BLaER1 (cell line): ENCODE measurements around the gene CDC42SE2.
"Not testable (repeated sequence)": the region's sequence is repeated elsewhere in the genome, so short reads cannot be mapped to it uniquely, and the experiment has no call there.

Source experiments
- H3K27ac ChIP-seq: shearing (Covaris generic); formaldehyde crosslinking; 2 replicates; pipeline ENCODE4 v1.8.1; 2022
- H3K27me3 ChIP-seq: shearing (Covaris generic); formaldehyde crosslinking; 2 replicates; pipeline ENCODE4 v1.8.1; 2022
- H3K36me3 ChIP-seq: shearing (Covaris generic); formaldehyde crosslinking; 2 replicates; pipeline ENCODE4 v1.8.1; 2022
- H3K4me1 ChIP-seq: shearing (Covaris generic); formaldehyde crosslinking; 2 replicates; pipeline ENCODE4 v1.8.1; 2022
- H3K4me2 ChIP-seq: shearing (Covaris generic); formaldehyde crosslinking; 2 replicates; pipeline ENCODE4 v1.8.1; 2022
- H3K4me3 ChIP-seq: shearing (Covaris generic); formaldehyde crosslinking; 2 replicates; pipeline ENCODE4 v1.8.1; 2022
- H3K9ac ChIP-seq: shearing (Covaris generic); formaldehyde crosslinking; 2 replicates; pipeline ENCODE4 v1.8.1; 2022
- H3K9me3 ChIP-seq: shearing (Covaris generic); formaldehyde crosslinking; 2 replicates; pipeline ENCODE4 v1.8.1; 2022
- H4K20me1 ChIP-seq: shearing (Covaris generic); formaldehyde crosslinking; 2 replicates; pipeline ENCODE4 v1.8.1; 2022
- Cebpa-rat ChIP-seq: shearing (Covaris generic); IDR thresholded peaks from 2 replicates; pipeline ENCODE4 v1.8.1; 2022

CDC42SE2 gene

DNA sequence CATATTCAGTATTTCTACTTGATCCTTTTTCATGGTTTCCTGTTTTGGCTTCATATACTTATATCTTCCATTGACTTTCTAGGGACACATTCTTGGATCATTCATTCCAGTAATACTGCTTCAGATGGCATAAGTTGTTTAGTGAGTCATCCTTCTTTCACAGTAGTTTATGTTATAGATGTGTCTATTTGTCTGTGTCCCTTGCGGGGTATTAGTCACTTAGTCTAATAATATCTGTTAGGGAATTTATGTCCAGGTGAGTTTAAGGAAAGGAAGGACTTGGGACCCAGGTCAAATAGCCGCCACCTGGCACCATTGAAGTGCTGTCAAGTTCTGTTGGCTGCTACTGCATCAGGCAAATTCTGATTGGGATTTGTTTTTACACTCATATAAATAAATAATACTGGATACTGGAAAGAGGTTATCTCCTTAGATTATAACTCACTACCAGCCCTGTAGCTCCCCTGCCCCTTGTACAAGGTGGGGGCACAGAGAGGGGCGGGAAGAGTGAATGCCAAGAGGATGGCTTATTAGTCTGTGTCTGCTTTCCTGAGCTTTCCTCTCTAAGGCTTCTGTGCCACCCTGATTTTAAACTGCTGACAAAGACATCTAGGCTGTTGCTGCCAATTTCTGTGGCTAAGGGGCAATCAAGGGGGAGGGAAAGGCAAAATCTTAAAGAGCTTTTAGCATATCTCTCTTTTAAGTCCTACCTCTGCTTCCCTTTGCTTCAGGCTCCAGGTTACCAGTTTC is 64.9 kb downstream of the CDC42SE2 start:
- Histone ChIP-seq H3K9ac (no peak overlapping the region), H3K27ac (no peak overlapping the region), H3K4me2 (no peak overlapping the region), H3K36me3 (peaks cover 52% of the 10 kb centered on the region), H3K9me3 (peaks cover 44% of the 10 kb centered on the region), H4K20me1 (peaks cover 39% of the 10 kb centered on the region; the same call in 1 of the 2 replicates), H3K4me3 (no peak overlapping the region), H3K4me1 (no peaks in the 10 kb centered on the region), H3K27me3 (no peaks in the 10 kb centered on the region)
- TF ChIP-seq Cebpa-rat = no peak

DNA sequence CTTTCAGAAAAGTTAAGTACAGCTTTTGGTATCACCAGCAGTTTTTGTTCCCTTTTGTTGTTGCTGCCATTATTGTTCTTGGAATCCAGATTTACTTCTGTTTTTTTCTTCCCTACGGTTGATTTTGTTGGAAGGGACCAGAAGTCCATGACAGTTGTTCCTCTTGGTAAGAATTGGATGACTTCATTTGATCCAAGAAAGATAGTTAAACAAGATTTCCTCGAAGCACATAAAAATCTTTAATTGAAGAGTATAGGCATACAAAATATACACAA is 65.4 kb downstream of the CDC42SE2 start:
- H3K9me3 ChIP-seq = peaks cover 46% of the 10 kb centered on the region
- no peak overlapping the region for H3K4me3 ChIP-seq
- H4K20me1 ChIP-seq = peaks cover 39% of the 10 kb centered on the region; the same call in 1 of the 2 replicates
- peaks cover 50% of the 10 kb centered on the region for H3K36me3 ChIP-seq
- H3K4me1 ChIP-seq = no peaks in the 10 kb centered on the region
- H3K27ac ChIP-seq = no peak overlapping the region
- no peak overlapping the region for H3K4me2 ChIP-seq
- no peak for TF ChIP-seq Cebpa-rat
- no peaks in the 10 kb centered on the region for H3K27me3 ChIP-seq
- H3K9ac ChIP-seq = no peak overlapping the region

DNA sequence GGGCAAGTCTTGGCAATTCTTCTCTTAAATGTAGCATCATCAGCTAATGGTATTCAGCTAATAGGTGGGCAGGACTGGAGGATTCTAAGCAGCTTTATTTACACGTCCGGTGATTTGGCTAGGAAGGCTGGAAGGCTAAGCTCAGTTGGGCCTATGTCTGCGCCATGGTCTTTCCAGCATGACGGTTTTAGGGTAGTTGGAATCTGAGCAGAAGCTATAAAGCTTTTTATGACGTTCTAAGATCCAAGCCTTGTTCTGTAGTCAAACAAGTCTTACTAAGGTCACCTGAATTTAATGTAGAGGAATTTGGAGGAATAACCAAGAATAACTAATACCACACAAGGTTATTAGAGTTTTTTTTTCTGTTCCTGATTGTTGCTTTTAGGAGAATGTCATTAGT is 66.2 kb downstream of the CDC42SE2 start:
- H3K9ac ChIP-seq = no peak overlapping the region
- no peak overlapping the region for H3K27ac ChIP-seq
- peaks cover 39% of the 10 kb centered on the region; the same call in 1 of the 2 replicates for H4K20me1 ChIP-seq
- no peaks in the 10 kb centered on the region for H3K27me3 ChIP-seq
- TF ChIP-seq Cebpa-rat = no peak
- no peak overlapping the region for H3K4me3 ChIP-seq
- H3K36me3 ChIP-seq = peaks cover 44% of the 10 kb centered on the region
- peaks cover 45% of the 10 kb centered on the region for H3K9me3 ChIP-seq
- H3K4me2 ChIP-seq = no peak overlapping the region
- H3K4me1 ChIP-seq = no peaks in the 10 kb centered on the region

DNA sequence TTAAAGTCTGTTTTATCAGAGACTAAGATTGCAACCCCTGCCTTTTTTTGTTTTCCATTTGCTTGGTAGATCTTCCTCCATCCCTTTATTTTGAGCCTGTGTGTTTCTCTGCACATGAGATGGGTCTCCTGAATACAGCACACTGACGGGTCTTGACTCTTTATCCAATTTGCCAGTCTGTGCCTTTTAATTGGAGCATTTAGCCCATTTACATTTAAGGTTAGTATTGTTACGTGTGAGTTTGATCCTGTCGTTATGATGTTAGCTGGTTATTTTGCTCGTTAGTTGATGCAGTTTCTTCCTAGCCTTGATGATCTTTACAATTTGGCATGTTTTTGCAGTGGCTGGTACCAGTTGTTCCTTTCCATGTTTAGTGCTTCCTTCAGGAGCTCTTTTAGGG is 71.9 kb downstream of the CDC42SE2 start:
- H3K9ac ChIP-seq, H3K4me1 ChIP-seq, H3K27ac ChIP-seq, H4K20me1 ChIP-seq, H3K27me3 ChIP-seq, H3K4me3 ChIP-seq, H3K4me2 ChIP-seq: not testable (repeated sequence)
- H3K9me3 ChIP-seq = peaks cover 60% of the 10 kb centered on the region
- peaks cover 39% of the 10 kb centered on the region for H3K36me3 ChIP-seq

DNA sequence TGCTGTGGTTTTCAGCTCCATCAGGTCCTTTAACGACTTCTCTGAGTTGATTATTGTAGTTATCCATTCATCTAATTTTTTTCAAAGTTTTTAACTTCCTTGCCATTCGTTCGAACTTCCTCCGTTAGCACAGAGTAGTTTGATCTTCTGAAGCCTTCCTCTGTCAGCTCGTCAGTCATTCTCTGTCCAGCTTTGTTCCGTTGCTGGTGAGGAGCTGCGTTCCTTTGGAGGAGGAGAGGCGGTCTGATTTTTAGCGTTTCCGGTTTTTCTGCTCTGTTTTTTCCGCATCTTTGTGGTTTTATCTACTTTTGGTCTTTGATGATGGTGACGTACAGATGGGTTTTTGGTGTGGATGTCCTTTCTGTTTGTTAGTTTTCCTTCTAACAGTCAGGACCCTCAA is 72.9 kb downstream of the CDC42SE2 start:
- H3K9me3 ChIP-seq = peaks cover 67% of the 10 kb centered on the region
- not testable (repeated sequence) for H3K9ac ChIP-seq, H3K4me1 ChIP-seq, H4K20me1 ChIP-seq, H3K27me3 ChIP-seq
- H3K36me3 ChIP-seq = peaks cover 44% of the 10 kb centered on the region
- peak overlapping the region; percentile 73; the same call in 1 of the 2 replicates for H3K27ac ChIP-seq
- peak overlapping the region; percentile 54 for H3K4me2 ChIP-seq
- peak overlapping the region; percentile 52 for H3K4me3 ChIP-seq

DNA sequence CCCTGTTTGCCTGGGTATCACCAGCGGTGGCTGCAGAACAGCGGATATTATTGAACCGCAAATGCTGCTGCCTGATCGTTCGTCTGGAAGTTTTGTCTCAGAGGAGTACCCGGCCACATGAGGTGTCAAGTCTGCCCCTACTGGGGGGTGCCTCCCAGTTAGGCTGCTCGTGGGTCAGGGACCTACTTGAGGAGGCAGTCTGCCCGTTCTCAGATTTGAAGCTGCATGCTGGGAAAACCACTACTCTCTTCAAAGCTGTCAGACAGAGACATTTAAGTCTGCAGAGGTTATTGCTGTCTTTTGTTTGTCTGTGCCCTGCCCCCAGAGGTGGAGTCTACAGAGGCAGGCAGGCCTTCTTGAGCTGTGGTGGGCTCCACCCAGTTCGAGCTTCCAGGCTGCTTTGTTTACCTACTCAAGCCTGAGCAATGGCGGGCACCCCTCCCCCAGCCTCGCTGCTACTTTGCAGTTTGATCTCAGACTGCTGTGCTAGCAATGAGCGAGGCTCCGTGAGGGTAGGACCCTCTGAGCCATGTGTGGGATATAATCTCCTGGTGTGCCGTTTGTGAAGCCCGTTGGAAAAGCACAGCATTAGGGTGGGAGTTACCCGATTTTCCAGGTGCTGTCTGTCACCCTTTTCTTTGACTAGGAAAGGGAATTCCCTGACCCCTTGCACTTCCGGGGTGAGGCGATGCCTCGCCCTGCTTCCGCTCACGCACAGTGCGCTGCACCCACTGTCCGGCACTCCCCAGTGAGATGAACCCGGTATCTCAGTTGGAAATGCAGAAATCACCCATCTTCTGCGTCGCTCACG is 73.6 kb downstream of the CDC42SE2 start:
- peaks cover 71% of the 10 kb centered on the region for H3K9me3 ChIP-seq
- peaks cover 51% of the 10 kb centered on the region for H3K36me3 ChIP-seq
- not testable (repeated sequence) for H3K27me3 ChIP-seq, H4K20me1 ChIP-seq, H3K9ac ChIP-seq, H3K4me1 ChIP-seq
- H3K27ac ChIP-seq = peak overlapping the region; percentile 73; the same call in 1 of the 2 replicates
- peak overlapping the region; percentile 52 for H3K4me3 ChIP-seq
- peak overlapping the region; percentile 54 for H3K4me2 ChIP-seq

DNA sequence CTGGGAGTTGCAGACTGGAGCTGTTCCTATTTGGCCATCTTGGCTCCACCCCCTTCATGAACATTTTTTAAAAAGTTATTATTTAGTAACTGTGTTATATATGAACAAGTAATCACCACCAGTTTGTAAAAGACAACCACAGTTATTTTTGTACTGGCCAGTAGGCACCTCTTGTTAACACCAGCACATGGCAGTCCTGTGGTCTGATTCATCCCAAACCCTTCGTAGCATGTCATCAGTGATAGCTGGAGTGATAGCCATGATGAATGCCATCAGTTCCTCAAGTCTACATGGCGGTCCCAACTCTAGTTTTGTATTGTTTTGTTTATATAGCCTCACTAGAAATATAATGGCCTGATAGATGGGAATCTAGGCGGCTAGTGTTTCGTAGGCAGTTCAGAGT is 74.2 kb downstream of the CDC42SE2 start:
- Histone ChIP-seq H3K4me3 (peak overlapping the region; percentile 52; the same call in 1 of the 2 replicates), H4K20me1 (no peaks in the 10 kb centered on the region), H3K27ac (peak overlapping the region; percentile 73; the same call in 1 of the 2 replicates), H3K36me3 (peaks cover 57% of the 10 kb centered on the region), H3K9ac (no peak overlapping the region), H3K4me1 (peaks cover 8% of the 10 kb centered on the region), H3K9me3 (peaks cover 73% of the 10 kb centered on the region), H3K27me3 (no peaks in the 10 kb centered on the region), H3K4me2 (peak overlapping the region; percentile 54)
- TF ChIP-seq Cebpa-rat = no peak

DNA sequence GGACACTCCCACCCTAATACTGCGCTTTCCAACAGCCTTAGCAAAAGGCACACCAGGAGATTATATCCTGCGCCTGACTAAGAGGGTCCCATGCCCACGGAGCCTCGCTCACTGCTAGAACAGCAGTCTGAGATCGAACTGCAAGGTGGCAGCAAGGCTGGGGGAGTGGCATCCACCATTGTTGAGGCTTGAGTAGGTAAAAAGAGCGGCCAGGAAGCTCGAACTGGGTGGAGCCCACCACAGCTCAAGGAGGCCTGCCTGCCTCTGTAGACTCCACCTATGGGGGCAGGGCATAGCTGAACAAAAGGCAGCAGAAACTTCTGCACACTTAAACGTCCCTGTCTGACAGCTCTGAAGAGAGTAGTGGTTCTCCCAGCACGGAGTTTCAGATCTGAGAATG is 80.4 kb downstream of the CDC42SE2 start:
- peaks cover 59% of the 10 kb centered on the region for H3K36me3 ChIP-seq
- not testable (repeated sequence) for H3K9ac ChIP-seq, H3K4me1 ChIP-seq

DNA sequence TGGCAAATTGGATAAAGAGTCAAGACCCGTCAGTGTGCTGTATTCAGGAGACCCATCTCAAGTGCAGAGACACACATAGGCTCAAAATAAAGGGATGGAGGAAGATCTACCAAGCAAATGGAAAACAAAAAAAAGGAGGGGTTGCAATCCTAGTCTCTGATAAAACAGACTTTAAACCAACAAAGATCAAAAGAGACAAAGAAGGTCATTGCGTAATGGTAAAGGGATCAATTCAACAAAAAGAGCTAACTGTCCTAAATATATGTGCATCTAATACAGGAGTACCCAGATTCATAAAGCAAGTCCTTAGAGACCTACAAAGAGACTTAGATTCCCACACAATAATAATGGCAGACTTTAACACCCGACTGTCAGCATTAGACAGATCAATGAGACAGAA is 82.4 kb downstream of the CDC42SE2 start:
- H3K4me3 ChIP-seq, H4K20me1 ChIP-seq, H3K4me2 ChIP-seq, H3K27me3 ChIP-seq, H3K4me1 ChIP-seq, H3K9ac ChIP-seq, H3K27ac ChIP-seq: not testable (repeated sequence)
- H3K36me3 ChIP-seq = peaks cover 47% of the 10 kb centered on the region
- peaks cover 51% of the 10 kb centered on the region for H3K9me3 ChIP-seq

More for the DNA sequence above, 80.4 kb downstream of the CDC42SE2 start:
- H3K4me3 ChIP-seq, H3K4me2 ChIP-seq, H4K20me1 ChIP-seq, H3K27ac ChIP-seq, H3K27me3 ChIP-seq: not testable (repeated sequence)
- H3K9me3 ChIP-seq = peaks cover 70% of the 10 kb centered on the region

DNA sequence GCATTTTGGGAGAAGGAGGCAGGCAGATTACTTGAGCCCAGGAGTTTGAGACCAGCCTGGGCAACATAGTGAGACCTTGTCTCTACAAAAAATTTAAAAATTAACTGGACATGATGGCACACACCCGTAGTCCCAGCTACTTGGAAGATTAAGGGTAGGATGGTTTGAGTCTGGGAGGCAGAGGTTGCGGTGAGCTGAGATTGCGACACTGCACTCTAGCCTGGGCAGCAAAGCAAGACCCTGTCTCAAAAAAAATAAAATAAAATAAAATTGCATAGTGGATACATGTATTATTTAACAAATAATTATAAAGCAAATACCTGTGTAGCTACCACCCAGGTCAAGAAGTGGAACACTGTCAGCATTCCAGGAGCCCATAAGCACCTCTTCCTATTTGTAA is 90.1 kb downstream of the CDC42SE2 start:
- Histone ChIP-seq H3K9me3 (no peaks in the 10 kb centered on the region), H3K4me3 (no peak overlapping the region), H3K27ac (no peak overlapping the region), H3K9ac (no peak overlapping the region), H3K27me3 (no peaks in the 10 kb centered on the region), H3K4me2 (no peak overlapping the region), H3K4me1 (0 out of 2 replicates have a peak, but pooled peaks cover 6% of the 10 kb centered on the region), H4K20me1 (peaks cover 63% of the 10 kb centered on the region), H3K36me3 (peaks cover 28% of the 10 kb centered on the region)
- 0 out of 2 replicates have a peak, but pooled peaks have one; percentile 16 for TF ChIP-seq Cebpa-rat
